Esophagus muscularis mucosa (tissue), 3 donors: ENCODE results near the gene TMEM60.

Experiments
- POLR2A ChIP-seq: fragments of 450-650 bp; IDR thresholded peaks from one replicate; pipeline ENCODE4 v1.6.1; 2017; ENCODE audit warnings: antibody characterized with exemption, moderate library complexity, mild to moderate bottlenecking, low read depth
- POLR2AphosphoS5 ChIP-seq, 2 donors: sonication (generic); formaldehyde crosslinking; IDR thresholded peaks; one replicate each; pipeline ENCODE4 v1.6.1; 2017; ENCODE audit warnings: antibody characterized with exemption in 2 of 2
- TF ChIP-seq, protein P1 (sequence below), 3 experiments: fragments of 200-600 bp in 2 of 3; fragments of 450-650 bp in 1 of 3; sonication (generic) in 2 of 3; IDR thresholded peaks; one replicate each; pipeline ENCODE4 v1.5.1; 2017 to 2019; ENCODE audit warnings: antibody characterized with exemption in 3 of 3, mild to moderate bottlenecking in 2 of 3, moderate library complexity in 1 of 3

DNA sequence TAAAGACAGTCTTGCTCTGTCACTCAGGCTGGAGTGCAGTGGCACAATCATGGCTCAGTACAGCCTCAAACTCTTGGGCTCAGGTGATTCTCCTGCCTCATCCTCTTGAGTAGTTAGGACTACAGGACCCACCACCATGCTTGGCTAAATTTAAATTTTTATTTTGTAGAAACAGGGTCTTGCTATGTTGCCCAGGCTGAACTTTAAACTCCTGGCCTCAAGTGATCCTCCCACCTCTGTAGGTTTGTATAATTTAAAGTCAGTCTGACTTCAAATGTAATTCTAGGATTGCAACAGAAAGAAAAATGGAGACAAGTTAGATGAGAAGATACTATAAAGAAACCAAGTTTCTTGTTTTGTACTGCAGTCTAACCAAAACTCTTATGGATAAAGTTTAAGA is 11.5 kb downstream of the TMEM60 start:
- TF ChIP-seq, protein P1, sequence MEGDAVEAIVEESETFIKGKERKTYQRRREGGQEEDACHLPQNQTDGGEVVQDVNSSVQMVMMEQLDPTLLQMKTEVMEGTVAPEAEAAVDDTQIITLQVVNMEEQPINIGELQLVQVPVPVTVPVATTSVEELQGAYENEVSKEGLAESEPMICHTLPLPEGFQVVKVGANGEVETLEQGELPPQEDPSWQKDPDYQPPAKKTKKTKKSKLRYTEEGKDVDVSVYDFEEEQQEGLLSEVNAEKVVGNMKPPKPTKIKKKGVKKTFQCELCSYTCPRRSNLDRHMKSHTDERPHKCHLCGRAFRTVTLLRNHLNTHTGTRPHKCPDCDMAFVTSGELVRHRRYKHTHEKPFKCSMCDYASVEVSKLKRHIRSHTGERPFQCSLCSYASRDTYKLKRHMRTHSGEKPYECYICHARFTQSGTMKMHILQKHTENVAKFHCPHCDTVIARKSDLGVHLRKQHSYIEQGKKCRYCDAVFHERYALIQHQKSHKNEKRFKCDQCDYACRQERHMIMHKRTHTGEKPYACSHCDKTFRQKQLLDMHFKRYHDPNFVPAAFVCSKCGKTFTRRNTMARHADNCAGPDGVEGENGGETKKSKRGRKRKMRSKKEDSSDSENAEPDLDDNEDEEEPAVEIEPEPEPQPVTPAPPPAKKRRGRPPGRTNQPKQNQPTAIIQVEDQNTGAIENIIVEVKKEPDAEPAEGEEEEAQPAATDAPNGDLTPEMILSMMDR (IDR thresholded peaks at IDR 0.05), result no peak
- TF ChIP-seq POLR2AphosphoS5 (IDR thresholded peaks at IDR 0.05) (no peak), POLR2A (no peak)
